Urinary bladder (tissue), 4 donors: ENCODE measurements around the gene ACIN1. TPM values are rescaled to one million over a fixed set of nuclear protein-coding genes. Genes with fewer than 3 reads are reported as not detected.

Experiments
- DNase-seq: peaks from one replicate; pipeline ENCODE4 v3.0.0-alpha.2; 2015; ENCODE audit errors: extremely low spot score
- H3K27ac ChIP-seq: one replicate; pipeline ENCODE4 v1.5.1; 2013; ENCODE audit warnings: low read depth, mild to moderate bottlenecking, moderate library complexity
- H3K36me3 ChIP-seq: one replicate; pipeline ENCODE4 v1.6.1; 2013; ENCODE audit warnings: mild to moderate bottlenecking, moderate library complexity; ENCODE audit not compliant: insufficient read depth
- H3K4me1 ChIP-seq: one replicate; pipeline ENCODE4 v1.6.1; 2013; ENCODE audit warnings: mild to moderate bottlenecking, moderate library complexity; ENCODE audit not compliant: insufficient read depth
- H3K4me3 ChIP-seq: one replicate; pipeline ENCODE4 v1.5.1; 2013; ENCODE audit warnings: low read depth, low read length
- whole genome bisulfite sequencing: extraction: QIAGEN DNeasy Blood & Tissue Kit; methylation state at CpG from one replicate; pipeline ENCODE4 v1.1.7; 2013; 5-methylcytosine and 5-hydroxymethylcytosine counted together
- polyA plus RNA-seq: library from polyadenylated mRNA; stranded (reverse); fragments of 200-250 nt; gene quantifications from one replicate; pipeline ENCODE4 v1.2.3, GENCODE V29; 2013
- total RNA-seq: library from RNA; depleted of rRNA; stranded (reverse); fragments of >200 nt; gene quantifications from one replicate; pipeline ENCODE4 v1.2.3, GENCODE V29; 2014
- donor health status: healthy with polysubstance abuse.
- donor health status: healthy.

The ACIN1 gene
- total and polyA plus RNA-seq, 2 donors: 82.2 to 87.9 TPM

- peak overlapping the region; percentile 52 for H3K4me3 ChIP-seq
- 34% methylated on average over 5 of the region's 5 CpGs for WGBS
- DNase-seq: no peak
- peaks cover 6% of the 10 kb centered on the region for H3K36me3 ChIP-seq
- H3K27ac ChIP-seq: peak overlapping the region; percentile 76
- H3K4me1 ChIP-seq: no peaks in the 10 kb centered on the region
These were observed 22.9 kb downstream of the ACIN1 start for GRCh38 chr14:23071921-23072539.

GRCh38 chr14:23071244-23071920 lies 23.6 kb downstream of the ACIN1 start:
- Histone ChIP-seq H3K27ac (peak overlapping the region; percentile 82), H3K36me3 (peaks cover 5% of the 10 kb centered on the region), H3K4me3 (peak overlapping the region; percentile 52), H3K4me1 (no peaks in the 10 kb centered on the region)
- peak; percentile 87 for DNase-seq
- 1% methylated on average over 14 of the region's 14 CpGs for WGBS

GRCh38 chr14:23070262-23071129 lies 24.4 kb downstream of the ACIN1 start:
- Histone ChIP-seq H3K4me1 (no peaks in the 10 kb centered on the region), H3K36me3 (peaks cover 5% of the 10 kb centered on the region), H3K27ac (no peak overlapping the region), H3K4me3 (peak overlapping the region; percentile 52)
- no peak for DNase-seq
- 10% methylated on average over 10 of the region's 10 CpGs for WGBS

- 88% methylated on average over 4 of the region's 4 CpGs for WGBS
- H3K4me3 ChIP-seq: no peak overlapping the region
- no peak for DNase-seq
- peaks cover 5% of the 10 kb centered on the region for H3K36me3 ChIP-seq
- no peak overlapping the region for H3K27ac ChIP-seq
- H3K4me1 ChIP-seq: no peaks in the 10 kb centered on the region
These were observed 25.5 kb downstream of the ACIN1 start for GRCh38 chr14:23069413-23069806.

GRCh38 chr14:23068789-23069412 lies 26.0 kb downstream of the ACIN1 start:
- peak; percentile 77 for DNase-seq
- Histone ChIP-seq H3K4me1 (no peaks in the 10 kb centered on the region), H3K27ac (no peak overlapping the region), H3K36me3 (peaks cover 5% of the 10 kb centered on the region), H3K4me3 (no peak overlapping the region)
- 26% methylated on average over 8 of the region's 8 CpGs for WGBS

GRCh38 chr14:23067847-23068788 lies 26.8 kb downstream of the ACIN1 start:
- Histone ChIP-seq H3K4me3 (no peak overlapping the region), H3K27ac (no peak overlapping the region), H3K4me1 (no peaks in the 10 kb centered on the region), H3K36me3 (peaks cover 5% of the 10 kb centered on the region)
- WGBS: 73% methylated on average over 14 of the region's 14 CpGs
- DNase-seq: no peak

GRCh38 chr14:23066855-23067744 lies 27.8 kb downstream of the ACIN1 start:
- DNase-seq: no peak
- H3K36me3 ChIP-seq: peaks cover 5% of the 10 kb centered on the region
- no peaks in the 10 kb centered on the region for H3K4me1 ChIP-seq
- no peak overlapping the region for H3K4me3 ChIP-seq
- no peak overlapping the region for H3K27ac ChIP-seq
- 87% methylated on average over 23 of the region's 23 CpGs for WGBS

- Histone ChIP-seq H3K27ac (no peak overlapping the region), H3K4me1 (no peaks in the 10 kb centered on the region), H3K36me3 (peaks cover 6% of the 10 kb centered on the region), H3K4me3 (no peak overlapping the region)
- WGBS: 89% methylated on average over 3 of the region's 3 CpGs
- DNase-seq: no peak
These were observed 28.6 kb downstream of the ACIN1 start for GRCh38 chr14:23066368-23066767.

- no peak overlapping the region for H3K4me3 ChIP-seq
- H3K4me1 ChIP-seq: no peaks in the 10 kb centered on the region
- H3K36me3 ChIP-seq: peaks cover 9% of the 10 kb centered on the region
- DNase-seq: no peak
- H3K27ac ChIP-seq: no peak overlapping the region
- WGBS: 87% methylated on average over 5 of the region's 5 CpGs
These were observed 31.3 kb downstream of the ACIN1 start for GRCh38 chr14:23063601-23064000.

- peak; percentile 57 for DNase-seq
- Histone ChIP-seq H3K27ac (no peak overlapping the region), H3K4me1 (no peaks in the 10 kb centered on the region), H3K36me3 (peaks cover 9% of the 10 kb centered on the region), H3K4me3 (no peak overlapping the region)
- 7% methylated on average over 4 of the region's 4 CpGs for WGBS
These were observed 32.9 kb downstream of the ACIN1 start for GRCh38 chr14:23062002-23062401.

GRCh38 chr14:23060536-23061260 lies 34.2 kb downstream of the ACIN1 start:
- Histone ChIP-seq H3K4me3 (no peak overlapping the region), H3K36me3 (peaks cover 7% of the 10 kb centered on the region), H3K27ac (no peak overlapping the region), H3K4me1 (no peaks in the 10 kb centered on the region)
- WGBS: 92% methylated on average over 17 of the region's 17 CpGs
- DNase-seq: no peak
